Osteocyte (in vitro differentiated cells): Measurements from ENCODE around the gene TMC6. TPM values are rescaled to one million over a fixed set of nuclear protein-coding genes. Genes with fewer than 3 reads are reported as not detected.

ENCODE experiments used
- DNase-seq: peaks from one replicate; pipeline ENCODE4 v3.0.0; 2021; ENCODE audit warnings: mixed read lengths; ENCODE audit not compliant: unreplicated experiment; ENCODE audit errors: extremely low spot score
- H3K27ac Mint-ChIP-seq: one replicate; pipeline ENCODE4 v1.8.0; 2021; ENCODE audit warnings: mild to moderate bottlenecking, mixed read lengths; ENCODE audit not compliant: unreplicated experiment
- H3K27me3 Mint-ChIP-seq: one replicate; pipeline ENCODE4 v1.8.0; 2021; ENCODE audit warnings: mixed read lengths; ENCODE audit not compliant: unreplicated experiment
- H3K36me3 Mint-ChIP-seq: one replicate; pipeline ENCODE4 v1.8.0; 2021; ENCODE audit warnings: mixed read lengths; ENCODE audit not compliant: unreplicated experiment
- H3K4me1 Mint-ChIP-seq: one replicate; pipeline ENCODE4 v1.8.0; 2021; ENCODE audit warnings: mixed read lengths; ENCODE audit not compliant: unreplicated experiment
- H3K4me3 Mint-ChIP-seq: one replicate; pipeline ENCODE4 v1.8.0; 2021; ENCODE audit warnings: mild to moderate bottlenecking, moderate library complexity, mixed read lengths; ENCODE audit not compliant: unreplicated experiment
- H3K9me3 Mint-ChIP-seq: one replicate; pipeline ENCODE4 v1.8.0; 2021; ENCODE audit warnings: mixed read lengths; ENCODE audit not compliant: unreplicated experiment
- total RNA-seq: library from RNA; stranded (reverse); gene quantifications from 2 replicates; pipeline ENCODE4 v1.2.1, GENCODE V29; 2021
- TF ChIP-seq, protein P1 (sequence below): fragments of 200-600 bp; sonication (generic); IDR thresholded peaks from 2 replicates; pipeline ENCODE4 v1.5.0; 2021; ENCODE audit warnings: antibody characterized with exemption, mild to moderate bottlenecking, moderate library complexity

Gene TMC6
- total RNA-seq, 1 donor from 2014 or later = 32.6 TPM

DNA sequence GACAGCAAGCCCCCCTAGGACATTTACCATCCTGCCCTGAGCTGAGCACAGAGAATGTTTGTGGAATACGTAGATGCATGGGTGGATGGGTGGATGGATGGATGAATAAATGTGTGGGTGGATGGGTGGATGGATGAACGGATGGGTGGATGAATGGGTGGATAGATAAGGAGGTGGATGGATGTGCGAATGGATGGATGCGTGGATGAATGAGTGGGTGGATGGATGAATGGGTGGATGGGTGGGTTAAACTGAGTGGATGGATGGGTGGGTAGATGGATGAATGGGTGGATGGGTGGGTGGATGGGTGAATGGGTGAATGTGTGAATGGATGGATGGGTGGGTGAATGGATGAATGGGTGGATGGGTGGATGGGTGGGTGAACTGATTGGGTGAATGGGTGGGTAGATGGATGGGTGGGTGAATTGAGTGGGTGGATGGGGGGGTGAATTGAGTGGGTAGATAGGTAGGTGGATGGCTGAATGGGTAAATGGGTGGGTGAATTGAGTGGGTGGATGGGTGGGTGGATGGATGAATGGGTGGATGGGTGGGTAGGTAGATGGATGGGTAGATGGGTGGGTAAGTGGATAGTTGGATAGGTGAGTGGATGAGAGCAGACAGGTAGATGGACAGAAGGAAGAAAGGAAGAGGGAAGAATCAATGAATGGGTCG lies 5.2 kb downstream of the TMC6 start:
- Mint-ChIP-seq H3K27ac (no peak overlapping the region), H3K4me1 (peaks cover 17% of the 10 kb centered on the region), H3K9me3 (no peaks in the 10 kb centered on the region), H3K36me3 (peaks cover 6% of the 10 kb centered on the region), H3K4me3 (no peak overlapping the region), H3K27me3 (no peaks in the 10 kb centered on the region)
- no peak for DNase-seq
- TF ChIP-seq, protein P1, sequence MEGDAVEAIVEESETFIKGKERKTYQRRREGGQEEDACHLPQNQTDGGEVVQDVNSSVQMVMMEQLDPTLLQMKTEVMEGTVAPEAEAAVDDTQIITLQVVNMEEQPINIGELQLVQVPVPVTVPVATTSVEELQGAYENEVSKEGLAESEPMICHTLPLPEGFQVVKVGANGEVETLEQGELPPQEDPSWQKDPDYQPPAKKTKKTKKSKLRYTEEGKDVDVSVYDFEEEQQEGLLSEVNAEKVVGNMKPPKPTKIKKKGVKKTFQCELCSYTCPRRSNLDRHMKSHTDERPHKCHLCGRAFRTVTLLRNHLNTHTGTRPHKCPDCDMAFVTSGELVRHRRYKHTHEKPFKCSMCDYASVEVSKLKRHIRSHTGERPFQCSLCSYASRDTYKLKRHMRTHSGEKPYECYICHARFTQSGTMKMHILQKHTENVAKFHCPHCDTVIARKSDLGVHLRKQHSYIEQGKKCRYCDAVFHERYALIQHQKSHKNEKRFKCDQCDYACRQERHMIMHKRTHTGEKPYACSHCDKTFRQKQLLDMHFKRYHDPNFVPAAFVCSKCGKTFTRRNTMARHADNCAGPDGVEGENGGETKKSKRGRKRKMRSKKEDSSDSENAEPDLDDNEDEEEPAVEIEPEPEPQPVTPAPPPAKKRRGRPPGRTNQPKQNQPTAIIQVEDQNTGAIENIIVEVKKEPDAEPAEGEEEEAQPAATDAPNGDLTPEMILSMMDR = no peak

DNA sequence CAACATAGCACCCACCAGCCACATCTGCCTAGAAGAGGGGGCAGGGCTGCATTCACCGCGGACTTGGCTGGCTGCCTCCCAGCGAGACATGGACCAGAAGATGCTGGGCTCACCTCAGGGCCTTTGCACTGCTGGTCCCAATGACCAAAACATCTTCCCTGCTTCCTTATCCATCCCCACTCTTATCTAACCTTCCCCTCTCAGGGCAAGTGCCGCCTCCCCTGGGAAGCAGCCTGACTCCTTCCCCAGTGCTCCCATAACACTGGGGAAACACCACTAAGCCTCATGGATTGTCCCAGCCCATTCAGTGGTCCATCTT lies 5.7 kb downstream of the TMC6 start:
- H3K4me3 Mint-ChIP-seq = no peak overlapping the region

DNA sequence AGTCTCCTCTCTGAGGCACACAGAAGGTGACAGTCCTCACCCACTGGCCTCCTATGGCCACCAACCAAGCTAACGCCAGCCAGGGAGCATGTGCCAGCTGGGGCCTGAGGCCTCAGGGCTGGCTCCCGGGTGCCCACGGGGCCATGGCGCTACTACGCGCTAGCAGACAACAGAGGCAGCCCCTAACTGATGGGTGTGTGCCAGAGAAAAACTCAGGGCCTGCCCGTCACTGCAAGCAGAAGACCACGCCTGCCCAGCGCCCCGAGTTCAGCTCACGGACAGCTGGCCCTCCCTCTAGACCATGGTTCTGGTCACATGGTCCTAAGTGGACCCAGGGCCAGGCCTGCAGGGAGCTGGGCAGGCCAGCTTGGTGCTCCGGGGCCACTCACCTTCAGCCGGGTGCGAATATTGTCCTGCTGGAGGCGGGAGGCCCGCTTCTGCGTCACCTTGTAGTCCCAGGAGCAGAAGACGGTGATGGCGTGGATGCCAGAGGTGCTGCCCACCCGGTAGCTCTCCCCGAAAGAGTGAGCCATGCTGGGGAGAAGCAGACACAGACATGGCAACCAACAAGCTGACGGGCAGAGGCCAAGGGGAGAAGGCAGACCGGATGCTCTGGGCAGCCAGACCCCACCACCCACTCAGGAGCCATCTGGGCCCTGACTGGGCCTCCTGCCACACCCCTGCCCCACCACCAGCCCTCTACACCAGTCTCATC lies 6.2 kb downstream of the TMC6 start:
- Mint-ChIP-seq H3K27me3 (no peaks in the 10 kb centered on the region), H3K36me3 (peaks cover 6% of the 10 kb centered on the region), H3K9me3 (no peaks in the 10 kb centered on the region), H3K27ac (no peak overlapping the region), H3K4me3 (no peak overlapping the region), H3K4me1 (peaks cover 12% of the 10 kb centered on the region)
- TF ChIP-seq, protein P1 = no peak
- DNase-seq = no peak

More for the DNA sequence above, 5.7 kb downstream of the TMC6 start:
- H3K36me3 Mint-ChIP-seq = peaks cover 6% of the 10 kb centered on the region
- H3K27ac Mint-ChIP-seq = no peak overlapping the region
- no peak for DNase-seq
- peaks cover 17% of the 10 kb centered on the region for H3K4me1 Mint-ChIP-seq
- H3K9me3 Mint-ChIP-seq = no peaks in the 10 kb centered on the region
- TF ChIP-seq, protein P1 = no peak
- no peaks in the 10 kb centered on the region for H3K27me3 Mint-ChIP-seq

DNA sequence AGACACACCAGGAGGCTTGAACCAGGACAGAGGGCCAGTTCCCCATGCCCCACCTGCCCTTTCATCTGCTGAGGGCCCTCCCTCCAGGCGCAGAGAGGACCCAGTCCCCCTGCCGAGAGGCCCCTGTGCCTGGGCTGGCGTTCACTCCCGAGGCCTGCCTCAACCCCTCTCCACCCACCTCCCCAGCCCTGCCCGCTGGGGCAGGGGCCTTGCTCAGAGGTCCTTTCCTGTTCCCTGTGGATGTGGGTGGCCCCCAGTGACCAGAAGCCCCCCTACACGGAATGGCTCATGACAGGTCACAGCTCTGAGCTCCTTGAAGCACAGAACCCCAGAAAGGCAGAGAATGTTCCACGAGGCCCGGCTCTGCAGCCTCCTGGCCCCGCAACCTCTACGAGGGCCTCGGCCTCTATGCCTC lies 6.7 kb downstream of the TMC6 start:
- H3K9me3 Mint-ChIP-seq = no peaks in the 10 kb centered on the region
- H3K36me3 Mint-ChIP-seq = peaks cover 6% of the 10 kb centered on the region
- no peak overlapping the region for H3K27ac Mint-ChIP-seq
- DNase-seq = no peak
- TF ChIP-seq, protein P1 = no peak
- no peaks in the 10 kb centered on the region for H3K27me3 Mint-ChIP-seq
- no peak overlapping the region for H3K4me3 Mint-ChIP-seq
- H3K4me1 Mint-ChIP-seq = peaks cover 7% of the 10 kb centered on the region

DNA sequence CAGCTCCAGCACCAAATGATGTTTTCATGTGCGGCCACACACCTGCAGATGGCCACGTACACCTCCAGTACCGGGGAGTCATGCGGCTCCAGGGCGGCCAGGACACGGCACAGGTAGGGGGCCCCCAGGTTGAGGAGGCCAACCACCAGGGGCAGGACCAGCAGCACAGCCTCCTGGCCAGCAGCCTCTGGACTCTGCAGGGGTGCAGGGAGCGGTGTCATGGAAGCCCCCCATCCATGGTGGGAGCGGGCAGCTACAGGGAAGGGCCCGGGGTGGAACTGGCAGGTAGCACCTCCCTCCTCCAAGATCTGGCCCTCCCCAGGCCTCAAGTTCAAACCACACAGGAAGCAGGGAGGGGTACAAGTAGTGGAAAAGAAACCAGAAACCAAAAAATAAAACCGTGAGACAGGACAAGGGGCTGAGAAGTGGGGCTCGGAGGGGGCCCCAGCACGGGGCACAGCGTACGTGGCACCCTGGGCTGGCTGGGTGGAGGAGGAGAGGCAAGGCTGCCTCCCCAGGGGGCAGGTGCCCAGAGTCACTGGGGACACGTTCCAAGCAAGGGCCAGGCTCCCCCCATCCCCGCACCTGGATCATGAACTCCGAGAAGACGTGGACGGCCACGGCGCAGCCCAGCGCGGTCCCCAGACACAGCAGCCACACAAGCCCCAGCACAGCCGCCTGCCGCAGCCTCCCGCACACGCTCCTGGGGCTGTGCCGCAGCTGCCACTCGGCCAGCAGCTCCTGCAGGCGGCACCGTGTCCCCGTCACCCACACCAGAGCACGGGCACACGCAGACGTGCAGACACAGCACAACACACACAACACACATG lies 7.4 kb downstream of the TMC6 start:
- Mint-ChIP-seq H3K4me3 (no peak overlapping the region), H3K27me3 (no peaks in the 10 kb centered on the region), H3K9me3 (no peaks in the 10 kb centered on the region), H3K36me3 (peaks cover 6% of the 10 kb centered on the region), H3K27ac (no peak overlapping the region), H3K4me1 (peaks cover 5% of the 10 kb centered on the region)
- TF ChIP-seq, protein P1 = no peak
- no peak for DNase-seq
